HFFc6 (cell line): Measurements from ENCODE around the gene PRKG1. TPM values are rescaled to one million over a fixed set of nuclear protein-coding genes. Genes with fewer than 3 reads are reported as not detected.
"Not testable (repeated sequence)": the region's sequence is repeated elsewhere in the genome, so short reads cannot be mapped to it uniquely, and the experiment has no call there.

Source experiments
- DNase-seq: peaks from one replicate; pipeline ENCODE4 v3.0.0-alpha.2; 2018
- H3K27ac Mint-ChIP-seq: 2 replicates; pipeline ENCODE4 v1.8.0; 2020; ENCODE audit warnings: mild to moderate bottlenecking, mixed read lengths
- H3K27me3 Mint-ChIP-seq: 2 replicates; pipeline ENCODE4 v1.8.0; 2021; ENCODE audit warnings: mild to moderate bottlenecking, moderate library complexity, mixed read lengths; ENCODE audit not compliant: insufficient read depth
- H3K36me3 Mint-ChIP-seq: 2 replicates; pipeline ENCODE4 v1.8.0; 2021; ENCODE audit warnings: low read depth, mixed read lengths
- H3K4me1 Mint-ChIP-seq: 2 replicates; pipeline ENCODE4 v1.8.0; 2020; ENCODE audit warnings: low read depth, mixed read lengths
- H3K4me3 Mint-ChIP-seq: 2 replicates; pipeline ENCODE4 v1.8.0; 2020; ENCODE audit warnings: mild to moderate bottlenecking, moderate library complexity, mixed read lengths
- H3K9me3 Mint-ChIP-seq: 2 replicates; pipeline ENCODE4 v1.8.0; 2020; ENCODE audit warnings: mild to moderate bottlenecking, mixed read lengths
- total RNA-seq, 6 experiments: library from RNA; stranded (reverse); fragmentation: NEBNext Ultra II Directional; extraction: Animal tissue kit (Norgen Biotek cat#: 25700); gene quantifications; 2 replicates in 1 of 6; 3 replicates in 5 of 6; pipeline ENCODE4 v1.2.3, GENCODE V29; 2021
- TF ChIP-seq, protein P1 (sequence below): fragments of 200-600 bp; sonication (generic); IDR thresholded peaks from 2 replicates; pipeline ENCODE4 v1.5.0; 2021; ENCODE audit warnings: antibody characterized with exemption, mild to moderate bottlenecking

Gene PRKG1
- total RNA-seq, 6 experiments from 2014 or later = 9.3 to 10.1 (median 9.8) TPM

DNA sequence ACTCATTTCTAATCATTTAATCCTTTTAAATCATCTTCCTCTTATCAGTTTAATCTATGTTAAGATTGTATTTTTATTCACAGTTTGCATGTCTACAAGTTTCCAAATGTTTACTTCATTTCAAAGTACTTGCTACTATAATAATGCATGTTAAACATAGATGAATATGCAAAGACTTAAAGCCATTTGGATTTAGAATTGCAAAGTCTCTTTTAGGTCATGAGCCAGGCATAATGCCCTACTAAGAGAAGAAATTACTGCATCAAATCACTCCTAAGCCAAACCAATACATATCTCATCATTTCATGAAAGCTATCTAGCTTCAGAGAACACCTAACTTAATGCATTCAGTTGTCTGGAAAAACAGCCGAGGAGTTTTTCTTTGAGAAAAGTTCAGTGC lies 266.1 kb downstream of the PRKG1 start:
- TF ChIP-seq, protein P1, sequence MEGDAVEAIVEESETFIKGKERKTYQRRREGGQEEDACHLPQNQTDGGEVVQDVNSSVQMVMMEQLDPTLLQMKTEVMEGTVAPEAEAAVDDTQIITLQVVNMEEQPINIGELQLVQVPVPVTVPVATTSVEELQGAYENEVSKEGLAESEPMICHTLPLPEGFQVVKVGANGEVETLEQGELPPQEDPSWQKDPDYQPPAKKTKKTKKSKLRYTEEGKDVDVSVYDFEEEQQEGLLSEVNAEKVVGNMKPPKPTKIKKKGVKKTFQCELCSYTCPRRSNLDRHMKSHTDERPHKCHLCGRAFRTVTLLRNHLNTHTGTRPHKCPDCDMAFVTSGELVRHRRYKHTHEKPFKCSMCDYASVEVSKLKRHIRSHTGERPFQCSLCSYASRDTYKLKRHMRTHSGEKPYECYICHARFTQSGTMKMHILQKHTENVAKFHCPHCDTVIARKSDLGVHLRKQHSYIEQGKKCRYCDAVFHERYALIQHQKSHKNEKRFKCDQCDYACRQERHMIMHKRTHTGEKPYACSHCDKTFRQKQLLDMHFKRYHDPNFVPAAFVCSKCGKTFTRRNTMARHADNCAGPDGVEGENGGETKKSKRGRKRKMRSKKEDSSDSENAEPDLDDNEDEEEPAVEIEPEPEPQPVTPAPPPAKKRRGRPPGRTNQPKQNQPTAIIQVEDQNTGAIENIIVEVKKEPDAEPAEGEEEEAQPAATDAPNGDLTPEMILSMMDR = no peak
- H3K4me3 Mint-ChIP-seq = no peak overlapping the region
- no peaks in the 10 kb centered on the region for H3K9me3 Mint-ChIP-seq
- DNase-seq = no peak
- no peak overlapping the region for H3K27ac Mint-ChIP-seq
- no peaks in the 10 kb centered on the region; the same call in 1 of the 2 replicates for H3K4me1 Mint-ChIP-seq
- no peaks in the 10 kb centered on the region for H3K36me3 Mint-ChIP-seq
- no peaks in the 10 kb centered on the region for H3K27me3 Mint-ChIP-seq

DNA sequence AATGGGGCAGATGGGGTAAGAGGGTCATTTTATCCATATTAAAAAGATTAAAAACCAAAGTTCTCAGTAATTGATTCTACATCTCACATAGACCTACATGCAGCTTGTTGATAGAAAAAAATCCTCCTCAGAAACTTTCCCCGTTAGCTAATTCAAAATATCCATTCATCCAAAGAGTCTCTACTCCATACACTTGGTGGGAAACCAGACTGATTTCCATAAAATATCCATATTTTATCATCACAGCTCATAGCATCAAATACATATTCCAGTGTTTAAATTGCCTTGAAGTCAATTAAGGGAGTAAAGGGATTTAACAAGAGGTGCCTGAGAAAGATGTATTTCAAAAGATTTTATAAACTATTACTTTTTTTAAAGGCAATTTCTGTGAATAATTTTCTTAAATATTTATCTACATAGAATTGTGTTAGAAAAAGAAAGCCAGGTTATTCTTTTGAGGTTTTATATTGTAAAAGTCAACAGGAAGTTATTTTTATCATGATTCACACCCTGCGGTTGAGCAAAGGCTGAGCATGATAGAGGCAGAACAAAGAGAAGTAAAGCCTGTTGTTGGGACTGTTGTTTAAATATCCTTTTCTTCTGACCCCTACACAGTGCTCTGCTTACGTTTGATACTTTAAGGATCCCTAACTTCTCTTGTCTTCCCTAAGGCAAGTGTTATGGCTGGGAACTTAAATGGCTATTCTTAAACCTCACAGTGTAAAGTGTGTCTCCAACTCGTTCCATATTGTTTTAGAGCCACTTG lies 266.7 kb downstream of the PRKG1 start:
- TF ChIP-seq, protein P1 = no peak
- no peak for DNase-seq
- Mint-ChIP-seq H3K36me3 (no peaks in the 10 kb centered on the region), H3K4me1 (no peaks in the 10 kb centered on the region; the same call in 1 of the 2 replicates), H3K9me3 (no peaks in the 10 kb centered on the region), H3K4me3 (no peak overlapping the region), H3K27ac (no peak overlapping the region), H3K27me3 (no peaks in the 10 kb centered on the region)

DNA sequence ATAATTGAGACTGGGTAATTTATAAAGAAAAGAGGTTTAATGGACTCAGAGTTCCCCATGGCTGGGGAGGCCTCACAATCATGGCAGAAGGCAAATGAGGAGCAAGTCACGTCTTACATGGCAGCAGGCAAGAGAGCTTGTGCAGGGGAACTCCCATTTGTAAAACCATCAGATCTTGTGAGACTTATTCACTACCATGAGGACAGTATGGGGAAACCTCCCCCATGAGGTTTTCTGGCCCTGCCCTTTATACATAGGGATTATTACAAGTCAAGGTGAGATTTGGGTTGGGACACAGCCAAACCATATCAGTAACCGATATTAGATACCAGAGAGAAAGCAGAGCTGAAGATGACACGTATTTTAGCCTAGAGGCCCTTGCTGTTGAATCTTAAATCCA lies 267.5 kb downstream of the PRKG1 start:
- H3K36me3 Mint-ChIP-seq, H3K9me3 Mint-ChIP-seq, H3K4me1 Mint-ChIP-seq, H3K27ac Mint-ChIP-seq, DNase-seq, H3K27me3 Mint-ChIP-seq, H3K4me3 Mint-ChIP-seq: not testable (repeated sequence)

DNA sequence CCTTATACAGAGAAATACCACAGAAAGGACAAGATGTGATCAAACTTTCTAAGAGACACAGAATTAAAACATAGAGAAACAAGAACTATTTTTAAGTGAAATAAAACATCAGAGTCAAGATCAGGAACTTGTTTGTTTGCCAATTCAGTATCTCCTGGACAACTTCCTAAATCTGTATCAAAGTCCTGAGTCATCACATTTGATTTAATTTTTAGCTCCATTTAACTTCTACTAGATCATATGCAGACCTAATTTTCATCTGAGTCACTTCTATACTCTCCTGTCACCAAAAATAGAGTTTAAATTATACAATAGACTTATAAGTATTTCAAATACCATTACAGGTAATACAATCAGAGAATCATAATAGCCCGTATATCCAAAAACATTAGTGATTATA lies 268.1 kb downstream of the PRKG1 start:
- Mint-ChIP-seq H3K4me1 (no peaks in the 10 kb centered on the region; the same call in 1 of the 2 replicates), H3K4me3 (no peak overlapping the region), H3K27me3 (no peaks in the 10 kb centered on the region), H3K27ac (no peak overlapping the region), H3K36me3 (peaks cover 6% of the 10 kb centered on the region), H3K9me3 (no peaks in the 10 kb centered on the region)
- DNase-seq = no peak
- TF ChIP-seq, protein P1 = no peak

DNA sequence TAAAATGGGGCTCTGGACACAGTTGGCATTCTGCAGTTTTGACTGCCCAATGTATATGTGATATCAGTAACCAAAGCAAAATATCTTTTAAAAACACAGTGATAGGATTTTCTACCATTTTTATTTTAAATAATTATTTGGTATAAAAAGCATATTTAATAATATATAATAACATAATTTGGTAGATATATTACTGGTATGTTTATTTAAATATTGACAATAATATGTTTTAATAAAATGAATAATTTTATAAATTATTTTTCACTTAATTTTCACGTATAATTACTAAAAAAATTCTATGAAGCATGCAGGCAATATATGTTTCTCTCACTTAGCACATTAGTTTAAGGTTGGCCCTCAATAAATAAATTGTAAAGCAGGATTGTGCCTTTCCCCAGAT lies 269.1 kb downstream of the PRKG1 start:
- no peak for DNase-seq
- H3K9me3 Mint-ChIP-seq = no peaks in the 10 kb centered on the region
- no peaks in the 10 kb centered on the region; the same call in 1 of the 2 replicates for H3K4me1 Mint-ChIP-seq
- no peak overlapping the region for H3K4me3 Mint-ChIP-seq
- peaks cover 8% of the 10 kb centered on the region for H3K36me3 Mint-ChIP-seq
- no peak overlapping the region for H3K27ac Mint-ChIP-seq
- no peaks in the 10 kb centered on the region for H3K27me3 Mint-ChIP-seq
- TF ChIP-seq, protein P1 = no peak

DNA sequence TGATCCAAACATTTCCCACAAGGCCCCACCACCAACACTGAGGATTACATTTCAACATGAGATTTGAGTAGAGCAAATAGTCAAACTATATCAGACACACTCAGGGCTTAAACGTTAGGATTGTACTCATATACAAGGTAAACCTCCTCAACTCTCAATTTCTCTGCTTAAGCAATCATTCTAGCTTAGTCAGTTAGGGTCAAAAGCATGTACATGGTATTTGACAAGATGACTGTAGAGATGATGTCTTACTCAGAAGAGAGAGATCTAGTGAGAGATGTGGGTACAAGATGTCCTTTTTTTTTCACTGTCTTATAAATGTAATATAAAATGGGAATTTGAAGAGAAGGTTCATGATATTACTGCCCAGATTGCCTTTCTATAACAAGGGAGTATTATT lies 270.1 kb downstream of the PRKG1 start:
- no peak for DNase-seq
- H3K27ac Mint-ChIP-seq = no peak overlapping the region
- TF ChIP-seq, protein P1 = no peak

More for the DNA sequence above, 270.1 kb downstream of the PRKG1 start:
- no peak overlapping the region for H3K4me3 Mint-ChIP-seq
- no peaks in the 10 kb centered on the region for H3K9me3 Mint-ChIP-seq
- H3K27me3 Mint-ChIP-seq = no peaks in the 10 kb centered on the region
- H3K4me1 Mint-ChIP-seq = no peaks in the 10 kb centered on the region; the same call in 1 of the 2 replicates
- H3K36me3 Mint-ChIP-seq = peaks cover 8% of the 10 kb centered on the region
